ENCODE data around the gene CS.

- TF ChIP-seq PATZ1 (CRISPR knock-in tag; IDR thresholded peaks at IDR 0.05; ENCODE audit: borderline replicate concordance) (no peak), GLIS3 (CRISPR knock-in tag; IDR thresholded peaks at IDR 0.05) (no peak), ZNF8 (CRISPR knock-in tag; IDR thresholded peaks at IDR 0.05) (no peak), TCF4 (CRISPR knock-in tag; IDR thresholded peaks at IDR 0.05; ENCODE audit: borderline replicate concordance) (no peak), ZFP30 (CRISPR knock-in tag; IDR thresholded peaks at IDR 0.05) (no peak), ARNTL (CRISPR knock-in tag; IDR thresholded peaks at IDR 0.05; ENCODE audit: borderline replicate concordance, low read depth) (no peak), RARB (CRISPR knock-in tag; IDR thresholded peaks at IDR 0.05) (no peak), CREB5 (CRISPR knock-in tag; IDR thresholded peaks at IDR 0.05; ENCODE audit: low read depth) (no peak), SNAI2 (CRISPR knock-in tag; IDR thresholded peaks at IDR 0.05) (no peak), BACH2 (CRISPR knock-in tag; IDR thresholded peaks at IDR 0.05; ENCODE audit: borderline replicate concordance) (no peak), ZFP3 (CRISPR knock-in tag; IDR thresholded peaks at IDR 0.05) (no peak), ZNF565 (CRISPR knock-in tag; conservative IDR thresholded peaks at IDR 0.05; ENCODE audit: low read depth) (no peak), TSHZ2 (CRISPR knock-in tag; IDR thresholded peaks at IDR 0.05) (no peak), CSRNP3 (CRISPR knock-in tag; IDR thresholded peaks at IDR 0.05) (no peak)
Observed at GRCh38 chr12:56321027-56321426, 20.9 kb upstream of the CS start.

Data from SK-N-SH treated with all-trans-retinoic acid at 6 μM for 48 hours (cell line).